Activated CD4-positive, alpha-beta memory T cell treated with anti-CD3 and anti-CD28 coated beads for 36 hours (primary cell): ENCODE data around the gene SERPINE1. TPM values are rescaled to one million over a fixed set of nuclear protein-coding genes. Genes with fewer than 3 reads are reported as not detected.
"Not testable (repeated sequence)": the region's sequence is repeated elsewhere in the genome, so short reads cannot be mapped to it uniquely, and the experiment has no call there.

Experiments
- CTCF ChIA-PET: fragments of 350-600 bp; sonication (Branson Sonifier 250); formaldehyde crosslinking; loops from one replicate; lab custom pipeline; 2021; ENCODE audit warnings: antibody characterized with exemption, inconsistent platforms; lab: Charles Lee
- POLR2A ChIA-PET: fragments of 350-600 bp; sonication (Branson Sonifier 250); formaldehyde crosslinking; loops from one replicate; lab custom pipeline; 2021; ENCODE audit warnings: antibody characterized with exemption; lab: Charles Lee
- DNase-seq: peaks from one replicate; pipeline ENCODE4 v3.0.0-alpha.2; 2020
- H3K27ac Mint-ChIP-seq: one replicate; pipeline ENCODE4 v1.8.0; 2021; ENCODE audit warnings: mixed read lengths
- H3K27me3 Mint-ChIP-seq: one replicate; pipeline ENCODE4 v1.8.0; 2021; ENCODE audit warnings: mixed read lengths
- H3K36me3 Mint-ChIP-seq: one replicate; pipeline ENCODE4 v1.8.0; 2021; ENCODE audit warnings: mixed read lengths
- H3K4me1 Mint-ChIP-seq: one replicate; pipeline ENCODE4 v1.8.0; 2021; ENCODE audit warnings: low read depth, mixed read lengths
- H3K4me3 Mint-ChIP-seq: one replicate; pipeline ENCODE4 v1.8.0; 2021; ENCODE audit warnings: mild to moderate bottlenecking, mixed read lengths
- H3K9me3 Mint-ChIP-seq: one replicate; pipeline ENCODE4 v1.8.0; 2021; ENCODE audit warnings: mixed read lengths
- intact Hi-C: fragments of 100-400 bp; cut with micrococcal nuclease; formaldehyde crosslinking; loops from one replicate; pipeline ENCODE4 v1.15.1; 2023
- total RNA-seq, 2 experiments: library from RNA; stranded (reverse); gene quantifications; one replicate each; pipeline ENCODE4 v1.2.3, GENCODE V29; 2021

Gene SERPINE1
- total RNA-seq, 2 experiments from 2014 or later = 0.12 TPM; not detected in 1

DNA sequence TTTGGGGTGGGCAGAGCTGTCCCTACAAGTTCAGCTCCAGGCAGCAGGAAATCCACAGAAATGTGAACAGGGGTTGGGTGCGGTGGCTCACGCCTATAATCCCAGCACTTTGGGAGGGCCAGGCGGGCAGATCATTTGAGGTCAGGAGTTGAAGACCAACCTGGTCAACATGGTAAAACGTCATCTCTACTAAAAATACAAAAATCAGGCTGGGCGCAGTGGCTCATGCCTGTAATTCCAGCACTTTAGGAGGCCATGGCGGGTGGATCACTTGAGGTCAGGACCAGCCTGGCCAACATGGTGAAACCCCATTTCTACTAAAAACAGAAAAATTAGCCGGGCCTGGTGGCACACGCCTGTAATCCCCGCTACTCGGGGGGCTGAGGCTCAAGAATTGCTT is 23.2 kb upstream of the SERPINE1 start:
- CTCF ChIA-PET, DNase-seq, H3K36me3 Mint-ChIP-seq, POLR2A ChIA-PET, H3K4me3 Mint-ChIP-seq, H3K27ac Mint-ChIP-seq, intact Hi-C loops, H3K9me3 Mint-ChIP-seq: not testable (repeated sequence)
- Mint-ChIP-seq H3K4me1 (peaks cover 11% of the 10 kb centered on the region), H3K27me3 (peaks cover 27% of the 10 kb centered on the region)

DNA sequence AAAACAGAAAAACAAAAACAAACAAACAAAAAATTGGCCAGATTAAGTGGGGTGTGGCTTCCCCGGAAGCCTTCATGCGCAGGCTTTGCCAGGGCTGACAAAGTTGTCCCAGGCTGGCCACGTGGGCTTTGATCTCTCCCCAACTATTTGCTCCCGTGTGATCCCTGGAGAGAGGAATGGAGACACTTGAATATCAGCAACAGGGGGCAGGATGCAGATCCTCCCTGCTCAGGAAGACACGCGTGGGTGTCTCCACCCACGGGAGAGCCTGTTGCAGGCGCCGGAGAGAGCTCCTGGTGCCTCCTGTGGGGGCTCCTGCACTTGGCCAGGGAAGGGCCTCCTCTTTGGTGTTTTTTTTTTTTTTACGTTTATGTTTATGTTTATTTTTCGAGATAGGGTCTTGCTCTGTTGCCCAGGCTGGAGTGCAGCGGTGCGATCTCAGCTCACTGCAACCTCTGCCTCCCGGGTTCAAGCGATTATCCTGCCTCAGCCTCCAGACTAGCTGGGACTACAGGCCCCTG is 22.7 kb upstream of the SERPINE1 start:
- Mint-ChIP-seq H3K27ac (no peak overlapping the region), H3K36me3 (no peaks in the 10 kb centered on the region), H3K27me3 (peaks cover 27% of the 10 kb centered on the region), H3K4me1 (peaks cover 11% of the 10 kb centered on the region), H3K4me3 (no peak overlapping the region), H3K9me3 (no peaks in the 10 kb centered on the region)
- intact Hi-C loops = no loop called here
- CTCF ChIA-PET = interaction anchor here (1.4 kb wide), 1 partner anchor 40 kb away, joined by 5 read pairs; no protein-coding TSS in a partner anchor
- no peak for DNase-seq
- POLR2A ChIA-PET = no interaction called here

DNA sequence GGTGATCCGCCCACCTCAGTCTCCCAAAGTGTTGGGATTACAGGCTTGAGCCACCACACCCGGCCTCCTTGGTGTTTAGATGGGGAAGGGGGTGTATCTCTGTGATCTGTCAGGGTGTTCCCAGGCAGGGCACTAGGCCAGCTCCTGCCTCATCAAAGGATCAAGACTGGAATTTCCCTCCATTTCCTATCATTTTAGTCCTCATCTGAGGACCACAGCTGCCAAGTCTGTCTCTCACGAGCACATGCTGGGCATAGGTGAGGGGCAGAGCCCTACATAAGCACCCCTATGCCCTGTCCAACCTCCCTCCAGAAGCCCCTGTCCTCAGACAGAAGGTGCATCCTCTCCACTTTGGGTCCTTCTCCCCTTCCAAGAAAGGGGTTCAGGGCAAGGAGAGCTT is 22.1 kb upstream of the SERPINE1 start:
- Mint-ChIP-seq H3K4me1 (peaks cover 8% of the 10 kb centered on the region), H3K36me3 (no peaks in the 10 kb centered on the region), H3K27me3 (peaks cover 27% of the 10 kb centered on the region), H3K4me3 (no peak overlapping the region), H3K27ac (no peak overlapping the region), H3K9me3 (no peaks in the 10 kb centered on the region)
- ChIA-PET POLR2A (no interaction called here), CTCF (interaction anchor here (1.4 kb wide), 1 partner anchor 39 kb away, joined by 5 read pairs; no protein-coding TSS in a partner anchor)
- no peak for DNase-seq
- intact Hi-C loops = no loop called here

- H3K9me3 Mint-ChIP-seq, DNase-seq, H3K4me3 Mint-ChIP-seq, H3K27ac Mint-ChIP-seq, H3K4me1 Mint-ChIP-seq, H3K36me3 Mint-ChIP-seq, POLR2A ChIA-PET, intact Hi-C loops: not testable (repeated sequence)
- CTCF ChIA-PET = interaction anchor here (0.6 to 1.4 kb wide), 2 partner anchors 39 to 285 kb away, joined by 4 to 5 read pairs; no protein-coding TSS in a partner anchor
- H3K27me3 Mint-ChIP-seq = peaks cover 27% of the 10 kb centered on the region
These were observed 21.7 kb upstream of the SERPINE1 start for GRCh38 chr7:101105248-101105647.

- Mint-ChIP-seq H3K27ac (no peak overlapping the region), H3K36me3 (no peaks in the 10 kb centered on the region), H3K4me1 (no peaks in the 10 kb centered on the region), H3K9me3 (no peaks in the 10 kb centered on the region), H3K4me3 (no peak overlapping the region), H3K27me3 (peaks cover 22% of the 10 kb centered on the region)
- DNase-seq = no peak
- POLR2A ChIA-PET = no interaction called here
- intact Hi-C loops = no loop called here
- CTCF ChIA-PET = interaction anchor here (1.0 to 1.1 kb wide), 2 partner anchors 17 to 38 kb away, joined by 3 to 6 read pairs; no protein-coding TSS in a partner anchor
These were observed 20.5 kb upstream of the SERPINE1 start for GRCh38 chr7:101106386-101106785.

DNA sequence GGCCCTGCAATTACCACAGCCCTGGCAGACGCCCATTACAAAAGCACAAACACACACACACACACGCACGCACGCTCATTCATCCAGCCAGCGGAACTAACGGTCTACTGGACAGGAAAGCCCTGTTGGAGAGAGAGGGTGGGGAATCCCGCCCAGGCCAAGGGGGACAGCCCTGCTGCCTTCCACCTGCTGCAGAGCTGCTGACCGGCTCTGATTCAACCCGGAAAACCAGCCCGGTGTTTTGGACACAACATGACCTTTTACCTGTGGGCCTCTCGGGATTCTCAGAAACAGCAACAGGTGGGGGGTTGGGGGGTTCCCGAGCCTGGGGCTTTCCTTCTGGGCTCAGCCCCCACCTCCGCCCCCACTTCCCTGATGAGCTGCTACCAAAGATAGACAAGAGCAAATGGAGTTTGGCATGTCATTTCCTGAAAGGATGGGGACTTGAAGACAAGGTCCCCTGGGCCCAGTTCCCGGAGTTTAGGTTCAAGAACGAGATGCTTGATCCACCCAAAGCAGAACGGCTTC is 18.5 kb upstream of the SERPINE1 start:
- POLR2A ChIA-PET = no interaction called here
- DNase-seq = no peak
- Mint-ChIP-seq H3K4me1 (no peaks in the 10 kb centered on the region), H3K9me3 (no peaks in the 10 kb centered on the region), H3K27me3 (peaks cover 12% of the 10 kb centered on the region), H3K4me3 (no peak overlapping the region), H3K27ac (no peak overlapping the region), H3K36me3 (no peaks in the 10 kb centered on the region)
- CTCF ChIA-PET = interaction anchor here (1.0 to 1.9 kb wide), 2 partner anchors 36 to 84 kb away, joined by 3 to 9 read pairs; no protein-coding TSS in a partner anchor
- intact Hi-C loops = no loop called here

- ChIA-PET CTCF (interaction anchor here (1.5 to 1.9 kb wide), 2 partner anchors 32 to 35 kb away, joined by 4 to 9 read pairs; no protein-coding TSS in a partner anchor), POLR2A (no interaction called here)
- Mint-ChIP-seq H3K9me3 (no peaks in the 10 kb centered on the region), H3K4me1 (no peaks in the 10 kb centered on the region), H3K36me3 (no peaks in the 10 kb centered on the region), H3K27me3 (peaks cover 12% of the 10 kb centered on the region), H3K4me3 (no peak overlapping the region), H3K27ac (no peak overlapping the region)
- intact Hi-C loops = no loop called here
- DNase-seq = no peak
These were observed 17.9 kb upstream of the SERPINE1 start for GRCh38 chr7:101108961-101109360.

DNA sequence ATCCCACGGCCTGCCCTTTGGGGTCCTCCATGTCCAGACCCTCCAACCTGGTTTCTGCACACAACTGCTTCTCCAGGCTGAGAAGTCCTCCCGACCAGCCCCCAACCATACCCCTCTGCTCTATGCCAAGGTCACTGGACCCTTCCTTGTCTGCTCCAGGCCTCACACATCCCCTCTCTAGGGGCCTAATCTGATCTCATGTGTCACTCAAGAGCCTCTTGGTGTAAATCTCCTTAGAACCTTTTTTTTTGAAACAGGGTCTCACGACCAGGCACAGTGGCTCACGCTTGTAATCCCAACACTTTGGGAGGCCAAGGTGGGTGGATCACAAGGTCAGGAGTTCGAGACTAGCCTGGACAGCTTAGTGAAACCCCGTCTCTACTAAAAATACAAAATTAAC is 17.5 kb upstream of the SERPINE1 start:
- DNase-seq = no peak
- Mint-ChIP-seq H3K27ac (no peak overlapping the region), H3K9me3 (no peaks in the 10 kb centered on the region), H3K36me3 (no peaks in the 10 kb centered on the region), H3K4me3 (no peak overlapping the region), H3K4me1 (no peaks in the 10 kb centered on the region), H3K27me3 (peaks cover 12% of the 10 kb centered on the region)
- intact Hi-C loops = no loop called here
- CTCF ChIA-PET = interaction anchor here (1.5 to 1.9 kb wide), 2 partner anchors 32 to 35 kb away, joined by 4 to 9 read pairs; no protein-coding TSS in a partner anchor
- POLR2A ChIA-PET = no interaction called here

DNA sequence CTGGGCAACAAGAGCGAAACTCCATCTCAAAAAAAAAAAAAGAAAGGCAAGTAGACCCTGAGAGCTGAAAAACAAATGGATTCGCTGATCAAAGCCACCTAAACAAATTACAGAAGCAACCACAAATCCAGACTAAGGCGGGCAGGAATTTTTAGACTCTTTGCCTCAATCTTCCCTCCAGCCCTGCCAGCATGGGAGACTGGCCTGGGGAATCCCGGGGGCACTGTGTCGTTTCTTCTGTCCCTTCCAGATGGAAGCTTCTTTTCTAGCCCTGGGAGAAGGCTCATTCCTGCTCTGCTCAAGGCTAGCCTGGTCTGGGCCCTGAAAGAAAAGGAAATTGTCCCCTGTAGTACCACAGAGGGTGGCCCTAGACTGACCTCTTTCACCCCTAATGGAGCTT is 15.6 kb upstream of the SERPINE1 start:
- no peak for DNase-seq
- H3K36me3 Mint-ChIP-seq = no peaks in the 10 kb centered on the region
- intact Hi-C loops = no loop called here
- no peak overlapping the region for H3K27ac Mint-ChIP-seq
- CTCF ChIA-PET = interaction anchor here (0.8 to 0.9 kb wide), 2 partner anchors 31 to 53 kb away, joined by 3 read pairs; no protein-coding TSS in a partner anchor
- no peaks in the 10 kb centered on the region for H3K9me3 Mint-ChIP-seq
- POLR2A ChIA-PET = no interaction called here
- no peak overlapping the region for H3K4me3 Mint-ChIP-seq
- no peaks in the 10 kb centered on the region for H3K4me1 Mint-ChIP-seq
- peaks cover 7% of the 10 kb centered on the region for H3K27me3 Mint-ChIP-seq

GRCh38 chr7:101112233-101112632 is 14.7 kb upstream of the SERPINE1 start:
- no peak for DNase-seq
- no peaks in the 10 kb centered on the region for H3K4me1 Mint-ChIP-seq
- intact Hi-C loops = no loop called here
- H3K36me3 Mint-ChIP-seq = no peaks in the 10 kb centered on the region
- H3K27me3 Mint-ChIP-seq = peaks cover 6% of the 10 kb centered on the region
- H3K9me3 Mint-ChIP-seq = no peaks in the 10 kb centered on the region
- H3K27ac Mint-ChIP-seq = no peak overlapping the region
- ChIA-PET POLR2A (no interaction called here), CTCF (interaction anchor here (0.9 kb wide), 1 partner anchor 54 kb away, joined by 3 read pairs; no protein-coding TSS in a partner anchor)
- no peak overlapping the region for H3K4me3 Mint-ChIP-seq

- H3K36me3 Mint-ChIP-seq, H3K9me3 Mint-ChIP-seq, H3K27me3 Mint-ChIP-seq, H3K27ac Mint-ChIP-seq, DNase-seq, POLR2A ChIA-PET, intact Hi-C loops, H3K4me3 Mint-ChIP-seq, H3K4me1 Mint-ChIP-seq: not testable (repeated sequence)
- CTCF ChIA-PET = interaction anchor here (1.3 kb wide), 2 partner anchors 16 to 31 kb away, joined by 3 read pairs; no protein-coding TSS in a partner anchor
These were observed 13.8 kb upstream of the SERPINE1 start for GRCh38 chr7:101113140-101113539.

DNA sequence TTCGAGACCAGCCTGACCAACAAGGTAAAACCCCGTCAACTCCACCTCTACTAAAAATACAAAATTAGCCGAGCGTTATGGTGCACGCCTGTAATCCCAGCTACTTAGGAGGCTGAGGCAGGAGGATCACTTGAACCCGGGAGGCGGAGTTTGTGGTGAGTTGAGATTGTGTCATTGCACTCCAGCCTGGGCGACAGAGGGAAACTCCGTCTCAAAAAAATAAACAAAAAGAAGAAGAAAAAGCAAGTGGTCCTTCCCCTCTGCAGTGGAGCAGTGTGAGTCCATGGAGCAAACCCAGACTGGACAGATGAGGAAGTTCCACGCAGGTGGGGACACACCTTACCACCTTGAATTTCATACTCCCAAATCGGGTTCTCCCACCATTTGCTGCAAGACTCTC is 13.1 kb upstream of the SERPINE1 start:
- no peak for DNase-seq
- no peaks in the 10 kb centered on the region for H3K9me3 Mint-ChIP-seq
- no peaks in the 10 kb centered on the region for H3K4me1 Mint-ChIP-seq
- H3K4me3 Mint-ChIP-seq = no peak overlapping the region
- H3K27me3 Mint-ChIP-seq = peaks cover 2% of the 10 kb centered on the region
- ChIA-PET CTCF (interaction anchor here (1.3 kb wide), 2 partner anchors 17 to 30 kb away, joined by 3 read pairs; no protein-coding TSS in a partner anchor), POLR2A (no interaction called here)
- intact Hi-C loops = no loop called here
- H3K27ac Mint-ChIP-seq = no peak overlapping the region
- H3K36me3 Mint-ChIP-seq = no peaks in the 10 kb centered on the region
